CD4-positive, alpha-beta memory T cell (primary cell): ENCODE measurements around the gene RPL23. TPM values are rescaled to one million over a fixed set of nuclear protein-coding genes. Genes with fewer than 3 reads are reported as not detected.

Experiments
- CTCF ChIA-PET: fragments of 350-600 bp; sonication (Branson Sonifier 250); formaldehyde crosslinking; loops from one replicate; lab custom pipeline; 2021; ENCODE audit warnings: inconsistent platforms; ENCODE audit not compliant: partially characterized antibody; lab: Charles Lee
- POLR2A ChIA-PET: fragments of 350-600 bp; sonication (Branson Sonifier 250); formaldehyde crosslinking; loops from one replicate; lab custom pipeline; 2021; ENCODE audit not compliant: partially characterized antibody; lab: Charles Lee
- DNase-seq, 5 donors: peaks; one replicate each; pipeline versions ENCODE4 v3.0.0 to v3.0.0-alpha.2; 2020 to 2022; ENCODE audit warnings: mixed read lengths in 1 of 5
- H3K27ac ChIP-seq: one replicate; pipeline ENCODE4 v1.7.0; 2013; ENCODE audit warnings: low read depth, low read length
- H3K27me3 ChIP-seq: 2 replicates; pipeline ENCODE4 v1.7.0; 2013; ENCODE audit warnings: mild to moderate bottlenecking, low read length, moderate library complexity; ENCODE audit not compliant: insufficient read depth
- H3K36me3 ChIP-seq: 2 replicates; pipeline ENCODE4 v1.7.0; 2013; ENCODE audit warnings: mild to moderate bottlenecking, low read length, moderate library complexity; ENCODE audit not compliant: insufficient read depth
- H3K4me1 ChIP-seq: 2 replicates; pipeline ENCODE4 v1.7.0; 2013; ENCODE audit warnings: mild to moderate bottlenecking, low read length, moderate library complexity; ENCODE audit not compliant: insufficient read depth
- H3K4me3 ChIP-seq, 2 donors: one replicate each; pipeline ENCODE4 v1.7.0; 2013; ENCODE audit warnings: low read length in 2 of 2, mild to moderate bottlenecking in 1 of 2
- H3K9me3 ChIP-seq, 2 donors: one replicate each; pipeline ENCODE4 v1.7.0; 2013; ENCODE audit warnings: low read length in 2 of 2, control low read depth in 1 of 2; ENCODE audit not compliant: control insufficient read depth in 1 of 2
- H3K27ac Mint-ChIP-seq, 7 donors: one replicate each; pipeline ENCODE4 v1.8.0; 2020 to 2021; ENCODE audit warnings: mixed read lengths in 7 of 7, mild to moderate bottlenecking in 6 of 7, inconsistent platforms in 3 of 7, moderate library complexity in 3 of 7
- H3K27me3 Mint-ChIP-seq, 2 donors: one replicate each; pipeline ENCODE4 v1.8.0; 2020 to 2021; ENCODE audit warnings: mixed read lengths in 2 of 2
- H3K36me3 Mint-ChIP-seq, 2 donors: one replicate each; pipeline ENCODE4 v1.8.0; 2020 to 2021; ENCODE audit warnings: mixed read lengths in 2 of 2, inconsistent platforms in 1 of 2, mild to moderate bottlenecking in 1 of 2
- H3K4me1 Mint-ChIP-seq, 4 donors: one replicate each; pipeline ENCODE4 v1.8.0; 2020 to 2021; ENCODE audit warnings: mixed read lengths in 4 of 4, mild to moderate bottlenecking in 1 of 4
- H3K4me3 Mint-ChIP-seq, 8 donors: one replicate each; pipeline ENCODE4 v1.8.0; 2020 to 2021; ENCODE audit warnings: mixed read lengths in 8 of 8, mild to moderate bottlenecking in 7 of 8, moderate library complexity in 6 of 8, inconsistent platforms in 3 of 8
- H3K9me3 Mint-ChIP-seq, 8 donors: one replicate each; pipeline ENCODE4 v1.8.0; 2020 to 2021; ENCODE audit warnings: mixed read lengths in 8 of 8, mild to moderate bottlenecking in 5 of 8, inconsistent platforms in 3 of 8, moderate library complexity in 1 of 8
- intact Hi-C: fragments of 100-400 bp; cut with micrococcal nuclease; formaldehyde crosslinking; loops from one replicate; pipeline ENCODE4 v1.15.1; 2023
- polyA plus RNA-seq, 2 donors: library from polyadenylated mRNA; unstranded; fragments of 300-500 nt; fragmentation: Illumina TruSeq; gene quantifications; one replicate each; pipeline ENCODE4 v1.2.3, GENCODE V29; 2021
- total RNA-seq, 2 experiments: library from RNA; stranded (reverse); gene quantifications; one replicate each; pipeline ENCODE4 v1.2.3, GENCODE V29; 2021

Gene RPL23
- total and polyA plus RNA-seq, 4 experiments from 2014 or later: 728 to 1,572 (median 1,413) TPM

- H3K27me3 ChIP-seq: no peaks in the 10 kb centered on the region
- no peak overlapping the region for H3K4me3 ChIP-seq
- Mint-ChIP-seq H3K27ac (peak overlapping the region in 1 of 7 donors; percentile 32), H3K27me3 (no peaks in the 10 kb centered on the region), H3K4me1 (peaks cover 27 to 39% (median 34%) of the 10 kb centered on the region in 4 donors), H3K9me3 (peaks cover 0 to 6% (median 0%) of the 10 kb centered on the region in 8 donors), H3K36me3 (peaks cover 39 to 61% of the 10 kb centered on the region in 2 donors), H3K4me3 (no peak overlapping the region)
- no peaks in the 10 kb centered on the region for H3K9me3 ChIP-seq
- H3K27ac ChIP-seq: no peak overlapping the region
- ChIA-PET POLR2A (interaction anchor here (1.2 to 2.1 kb wide), 4 partner anchors 20 to 97 kb away, joined by 3 to 11 read pairs (median 3); partner anchors contain the start of genes CWC25 and LASP1), CTCF (no interaction called here)
- peaks cover 27% of the 10 kb centered on the region for H3K4me1 ChIP-seq
- intact Hi-C loops: no loop called here
- DNase-seq: no peak
- peaks cover 41% of the 10 kb centered on the region for H3K36me3 ChIP-seq
These were observed 4.4 kb downstream of the RPL23 start for GRCh38 chr17:38848939-38849605.

- CTCF ChIA-PET: interaction anchor here (0.9 kb wide), 1 partner anchor 20 kb away, joined by 3 read pairs; no protein-coding TSS in a partner anchor
- H3K27ac ChIP-seq: no peak overlapping the region
- peaks cover 27 to 33% (median 30%) of the 10 kb centered on the region in 4 donors for H3K4me1 Mint-ChIP-seq
- DNase-seq: no peak
- POLR2A ChIA-PET: interaction anchor here (0.9 to 2.1 kb wide), 5 partner anchors 14 to 96 kb away, joined by 3 to 11 read pairs (median 3); partner anchors contain the start of gene LASP1
- no peak overlapping the region for H3K27ac Mint-ChIP-seq
- H3K27me3 ChIP-seq: no peaks in the 10 kb centered on the region
- H3K9me3 ChIP-seq: no peaks in the 10 kb centered on the region
- peaks cover 41% of the 10 kb centered on the region for H3K36me3 ChIP-seq
- H3K36me3 Mint-ChIP-seq: peaks cover 39 to 56% of the 10 kb centered on the region in 2 donors
- H3K4me1 ChIP-seq: peaks cover 27% of the 10 kb centered on the region
- no peak overlapping the region for H3K4me3 ChIP-seq
- H3K27me3 Mint-ChIP-seq: no peaks in the 10 kb centered on the region
- H3K9me3 Mint-ChIP-seq: peaks cover 0 to 5% (median 0%) of the 10 kb centered on the region in 8 donors
- intact Hi-C loops: no loop called here
- H3K4me3 Mint-ChIP-seq: no peak overlapping the region
These were observed 5.0 kb downstream of the RPL23 start for GRCh38 chr17:38848557-38848891.

- H3K27me3 ChIP-seq: no peaks in the 10 kb centered on the region
- intact Hi-C loops: no loop called here
- peaks cover 18% of the 10 kb centered on the region for H3K36me3 ChIP-seq
- Mint-ChIP-seq H3K36me3 (peaks cover 6 to 19% of the 10 kb centered on the region in 2 donors), H3K4me1 (no peaks in the 10 kb centered on the region), H3K4me3 (no peak overlapping the region), H3K27me3 (no peaks in the 10 kb centered on the region), H3K9me3 (no peaks in the 10 kb centered on the region), H3K27ac (no peak overlapping the region)
- CTCF ChIA-PET: interaction anchor here (1.2 kb wide), 2 partner anchors 19 to 81 kb away, joined by 3 to 4 read pairs; no protein-coding TSS in a partner anchor
- H3K9me3 ChIP-seq: no peaks in the 10 kb centered on the region
- H3K27ac ChIP-seq: no peak overlapping the region
- POLR2A ChIA-PET: interaction anchor here (1.1 kb wide), 1 partner anchor 26 kb away, joined by 5 read pairs; the partner anchor contains the start of gene LASP1
- H3K4me3 ChIP-seq: no peak overlapping the region
- no peaks in the 10 kb centered on the region for H3K4me1 ChIP-seq
- no peak for DNase-seq
These were observed 9.2 kb downstream of the RPL23 start for GRCh38 chr17:38844261-38844757.

GRCh38 chr17:38825762-38826247, 27.7 kb downstream of the RPL23 start:
- peaks cover 15 to 40% (median 28%) of the 10 kb centered on the region in 4 donors for H3K4me1 Mint-ChIP-seq
- ChIA-PET POLR2A (interaction anchor here (0.6 to 5.2 kb wide), 14 partner anchors 15 to 374 kb away, joined by 3 to 90 read pairs (median 4); partner anchors contain the start of genes CACNB1, FBXO47, LASP1 and PIP4K2B), CTCF (interaction anchor here (0.5 to 1.3 kb wide), 6 partner anchors 13 to 327 kb away, joined by 3 to 4 read pairs (median 4); partner anchors contain the start of genes LASP1 and RPL23)
- intact Hi-C loops: loop anchor here (1.0 to 2.0 kb wide), 5 partner anchors 27 to 327 kb away; partner anchors contain the start of genes LASP1, PIP4K2B, PSMB3 and RPL23
- peaks cover 7% of the 10 kb centered on the region for H3K36me3 ChIP-seq
- H3K4me3 Mint-ChIP-seq: peak overlapping the region; percentile 94 to 99 (median 98)
- no peaks in the 10 kb centered on the region for H3K27me3 ChIP-seq
- H3K36me3 Mint-ChIP-seq: peaks cover 3 to 23% of the 10 kb centered on the region in 2 donors
- H3K27ac ChIP-seq: peak overlapping the region; percentile 98
- H3K9me3 Mint-ChIP-seq: peaks cover 0 to 10% (median 0%) of the 10 kb centered on the region in 8 donors
- no peaks in the 10 kb centered on the region for H3K9me3 ChIP-seq
- peak overlapping the region; percentile 99 to 100 (median 100) for H3K27ac Mint-ChIP-seq
- DNase-seq: peak in 1 of 5 donors; percentile 39
- peak overlapping the region; percentile 71 to 89 for H3K4me3 ChIP-seq
- peaks cover 23% of the 10 kb centered on the region for H3K4me1 ChIP-seq
- peaks cover 0 to 5% of the 10 kb centered on the region in 2 donors for H3K27me3 Mint-ChIP-seq

- Mint-ChIP-seq H3K4me3 (peak within 1 kb of the TSS; percentile 94 to 99 (median 98)), H3K27ac (peak within 1 kb of the TSS; percentile 99 to 100 (median 100)), H3K36me3 (peaks cover 10 to 30% of the 10 kb centered on the region in 2 donors), H3K4me1 (peaks cover 15 to 42% (median 30%) of the 10 kb centered on the region in 4 donors), H3K27me3 (peaks cover 0 to 5% of the 10 kb centered on the region in 2 donors), H3K9me3 (peaks cover 0 to 10% (median 0%) of the 10 kb centered on the region in 8 donors)
- Histone ChIP-seq H3K9me3 (no peaks in the 10 kb centered on the region), H3K36me3 (peaks cover 12% of the 10 kb centered on the region), H3K27me3 (no peaks in the 10 kb centered on the region), H3K4me1 (peaks cover 23% of the 10 kb centered on the region), H3K27ac (peak within 1 kb of the TSS; percentile 98), H3K4me3 (peak within 1 kb of the TSS; percentile 71 to 89)
- ChIA-PET CTCF (interaction anchor here (0.5 to 1.3 kb wide), 7 partner anchors 12 to 982 kb away, joined by 3 to 4 read pairs (median 4); partner anchors contain the start of genes LASP1 and RPL23), POLR2A (interaction anchor here (0.6 to 5.2 kb wide), 17 partner anchors 16 to 375 kb away, joined by 3 to 90 read pairs (median 4); partner anchors contain the start of genes CACNB1, FBXO47, LASP1 and PIP4K2B)
- peak; percentile 94 to 99 (median 97) for DNase-seq
- intact Hi-C loops: loop anchor here (1.0 to 2.0 kb wide), 5 partner anchors 26 to 328 kb away; partner anchors contain the start of genes LASP1, PIP4K2B, PSMB3 and RPL23
These were observed 28.4 kb downstream of the RPL23 start, which contains the start of gene CWC25 for GRCh38 chr17:38824899-38825761. Gene CWC25, minus strand, starts transcription at chr17:38825321. Its CDS starts 138 bp downstream, at chr17:38825183.

- peak in 3 of 5 donors; percentile 8 to 45 (median 8) for DNase-seq
- Mint-ChIP-seq H3K9me3 (no peaks in the 10 kb centered on the region), H3K4me1 (peaks cover 6 to 10% (median 9%) of the 10 kb centered on the region in 4 donors), H3K27ac (peak overlapping the region in 4 of 7 donors; percentile 15 to 75 (median 47)), H3K36me3 (peaks cover 24 to 44% of the 10 kb centered on the region in 2 donors), H3K4me3 (no peak overlapping the region), H3K27me3 (no peaks in the 10 kb centered on the region)
- intact Hi-C loops: no loop called here
- no peaks in the 10 kb centered on the region for H3K4me1 ChIP-seq
- ChIA-PET POLR2A (no interaction called here), CTCF (no interaction called here)
- H3K27me3 ChIP-seq: no peaks in the 10 kb centered on the region
- peaks cover 34% of the 10 kb centered on the region for H3K36me3 ChIP-seq
- no peak overlapping the region for H3K4me3 ChIP-seq
- no peaks in the 10 kb centered on the region for H3K9me3 ChIP-seq
- no peak overlapping the region for H3K27ac ChIP-seq
These were observed 37.8 kb downstream of the RPL23 start for GRCh38 chr17:38815576-38816193.
